ENCODE results near the gene TSC22D4. TPM values are rescaled to one million over a fixed set of nuclear protein-coding genes. Genes with fewer than 3 reads are reported as not detected.

The TSC22D4 gene
- 27.0 to 38.4 TPM (median 33.2 TPM) in 5 replicates for total RNA-seq (2022; extraction: Qiagen RNA extraction; ENCODE audit: low read depth)

GRCh38 chr7:100478958-100479660, at the start of gene TSC22D4:
TSC22D4 (minus strand) TSS chr7:100479214; CDS start chr7:100478038, 1,176 bp downstream.

GRCh38 chr7:100483722-100484672, 5.0 kb upstream of the TSC22D4 start, which contains the start of gene NYAP1:
NYAP1 (plus strand) TSS chr7:100483927; CDS start chr7:100485312, 1,385 bp downstream.

GRCh38 chr7:100464210-100464660, 14.8 kb downstream of the TSC22D4 start, which contains the start of gene SPACDR:
SPACDR (minus strand) TSS chr7:100464260; CDS start chr7:100464025, 235 bp downstream.

GRCh38 chr7:100429637-100430492, 49.1 kb downstream of the TSC22D4 start, which contains the start of gene MEPCE:
MEPCE (plus strand) TSS chr7:100429831; CDS start chr7:100430019, 188 bp downstream.

GRCh38 chr7:100428199-100428966, 50.6 kb downstream of the TSC22D4 start, which contains the start of gene ZCWPW1:
ZCWPW1 (minus strand) TSS chr7:100428703; CDS start chr7:100420649, 8,054 bp downstream.

Other genes starting within 250 kb of the TSC22D4 start
- gene SPDYE3, start 171.5 kb downstream of the TSC22D4 start, total RNA-seq (2022; extraction: Qiagen RNA extraction; ENCODE audit: low read depth): not detected in 5 replicates
- 20.2 to 38.1 TPM (median 31.9 TPM) in 5 replicates for gene PILRB, start 121.1 kb downstream of the TSC22D4 start, total RNA-seq (2022; extraction: Qiagen RNA extraction; ENCODE audit: low read depth)
- 3.4 to 5.8 TPM (median 5.2 TPM) in 5 replicates for gene PILRA, start 105.7 kb downstream of the TSC22D4 start, total RNA-seq (2022; extraction: Qiagen RNA extraction; ENCODE audit: low read depth)
- 1.2 to 1.8 TPM (median 1.5 TPM) in 5 replicates for gene ZCWPW1, start 50.5 kb downstream of the TSC22D4 start, total RNA-seq (2022; extraction: Qiagen RNA extraction; ENCODE audit: low read depth)
- gene MEPCE, start 49.4 kb downstream of the TSC22D4 start, total RNA-seq (2022; extraction: Qiagen RNA extraction; ENCODE audit: low read depth): 39.3 to 50.6 TPM (median 43.3 TPM) in 5 replicates
- gene PPP1R35, start 42.7 kb downstream of the TSC22D4 start, total RNA-seq (2022; extraction: Qiagen RNA extraction; ENCODE audit: low read depth): 27.7 to 53.3 TPM (median 48.9 TPM) in 5 replicates
- 0.45 to 0.90 TPM (median 0.75 TPM) in 4 of 5 replicates, not detected in the other for gene SPACDR, start 15.0 kb downstream of the TSC22D4 start, total RNA-seq (2022; extraction: Qiagen RNA extraction; ENCODE audit: low read depth)
- 0.52 to 1.1 TPM (median 0.85 TPM) in 5 replicates for gene NYAP1, start 4.7 kb upstream of the TSC22D4 start, total RNA-seq (2022; extraction: Qiagen RNA extraction; ENCODE audit: low read depth)
- 8.5 to 16.0 TPM (median 12.5 TPM) in 5 replicates for gene AGFG2, start 60.0 kb upstream of the TSC22D4 start, total RNA-seq (2022; extraction: Qiagen RNA extraction; ENCODE audit: low read depth)
- gene SAP25, start 94.7 kb upstream of the TSC22D4 start, total RNA-seq (2022; extraction: Qiagen RNA extraction; ENCODE audit: low read depth): 0.28 to 0.88 TPM (median 0.68 TPM) in 4 of 5 replicates, not detected in the other
- 12.9 to 16.1 TPM (median 14.0 TPM) in 5 replicates for gene LRCH4, start 106.9 kb upstream of the TSC22D4 start, total RNA-seq (2022; extraction: Qiagen RNA extraction; ENCODE audit: low read depth)
- gene FBXO24, start 107.1 kb upstream of the TSC22D4 start, total RNA-seq (2022; extraction: Qiagen RNA extraction; ENCODE audit: low read depth): 0.12 to 0.24 TPM (median 0.22 TPM) in 5 replicates
- gene PCOLCE, start 123.1 kb upstream of the TSC22D4 start, total RNA-seq (2022; extraction: Qiagen RNA extraction; ENCODE audit: low read depth): 4.9 to 11.2 TPM (median 8.6 TPM) in 5 replicates
- gene MOSPD3, start 133.3 kb upstream of the TSC22D4 start, total RNA-seq (2022; extraction: Qiagen RNA extraction; ENCODE audit: low read depth): 17.2 to 20.3 TPM (median 18.1 TPM) in 5 replicates
- gene TFR2, start 162.3 kb upstream of the TSC22D4 start, total RNA-seq (2022; extraction: Qiagen RNA extraction; ENCODE audit: low read depth): 2.3 to 3.1 TPM (median 2.6 TPM) in 5 replicates
- gene ACTL6B, start 177.2 kb upstream of the TSC22D4 start, total RNA-seq (2022; extraction: Qiagen RNA extraction; ENCODE audit: low read depth): not detected in 5 replicates
- gene GNB2, start 194.5 kb upstream of the TSC22D4 start, total RNA-seq (2022; extraction: Qiagen RNA extraction; ENCODE audit: low read depth): 196 to 273 TPM (median 234 TPM) in 5 replicates
- gene GIGYF1, start 215.0 kb upstream of the TSC22D4 start, total RNA-seq (2022; extraction: Qiagen RNA extraction; ENCODE audit: low read depth): 15.2 to 24.0 TPM (median 19.9 TPM) in 5 replicates
- 73.4 to 102 TPM (median 92.0 TPM) in 5 replicates for gene POP7, start 226.9 kb upstream of the TSC22D4 start, total RNA-seq (2022; extraction: Qiagen RNA extraction; ENCODE audit: low read depth)
- gene EPO, start 241.3 kb upstream of the TSC22D4 start, total RNA-seq (2022; extraction: Qiagen RNA extraction; ENCODE audit: low read depth): 0.07 to 0.09 TPM in 2 of 5 replicates, not detected in the others

Measured in A549 treated with DMSO at 1 μM for 4 hours (cell line).